IMR-90 (cell line): ENCODE data around the gene TPR. TPM values are rescaled to one million over a fixed set of nuclear protein-coding genes. Genes with fewer than 3 reads are reported as not detected.

Experiments used
- ATAC-seq: fragments of 200-7000 bp; cut with Tn5 transposase; 2 replicates; pipeline ENCODE4 v1.9.1; 2020; ENCODE audit warnings: low read depth, mild to moderate bottlenecking, moderate library complexity
- BruUV-seq: library from RNA; stranded (reverse); fragments of 400-500 nt; replicated peaks from 2 replicates; lab custom pipeline; 2021; lab: Mats Ljungman, UMichigan
- CTCF ChIA-PET: fragments of 300-600 bp; formaldehyde crosslinking; extraction: SDS; loops from one replicate; lab custom pipeline; 2021; ENCODE audit warnings: antibody characterized with exemption; lab: Yijun Ruan, JAX
- POLR2A ChIA-PET: fragments of 300-600 bp; sonication (Branson Sonifier 250); formaldehyde crosslinking; loops from one replicate; lab custom pipeline; 2022; ENCODE audit warnings: antibody characterized with exemption; ENCODE audit not compliant: unreplicated experiment; lab: Charles Lee
- DNase-seq: peaks from one replicate; pipeline ENCODE4 v3.0.0; 2013
- H2AFZ ChIP-seq: replicated peaks from 2 replicates; pipeline ENCODE3; 2013; ENCODE audit warnings: low read length, mild to moderate bottlenecking; ENCODE audit not compliant: poor library complexity
- H2AK5ac ChIP-seq: 2 replicates; pipeline ENCODE4 v1.6.1; 2013; ENCODE audit warnings: low read depth, low read length, inconsistent platforms
- H2AK9ac ChIP-seq: replicated peaks from 2 replicates; pipeline ENCODE3; 2013; ENCODE audit warnings: mild to moderate bottlenecking, low read depth, low read length, moderate library complexity; ENCODE audit not compliant: poor library complexity
- H2BK120ac ChIP-seq: 2 replicates; pipeline ENCODE4 v1.6.1; 2013; ENCODE audit warnings: low read depth, low read length, inconsistent platforms
- H2BK15ac ChIP-seq: 3 replicates; pipeline ENCODE4 v1.6.1; 2013; ENCODE audit warnings: low read depth, low read length, inconsistent platforms
- H2BK20ac ChIP-seq: 2 replicates; pipeline ENCODE4 v1.6.1; 2013; ENCODE audit warnings: low read depth, mild to moderate bottlenecking, inconsistent platforms, low read length, moderate library complexity
- H2BK5ac ChIP-seq: 2 replicates; pipeline ENCODE4 v1.6.1; 2013; ENCODE audit warnings: mild to moderate bottlenecking, low read depth, low read length, inconsistent platforms; ENCODE audit not compliant: poor library complexity, severe bottlenecking
- H3K14ac ChIP-seq: replicated peaks from 2 replicates; pipeline ENCODE4 v1.6.1; 2013; ENCODE audit warnings: low read depth, low read length, inconsistent platforms
- H3K18ac ChIP-seq: 2 replicates; pipeline ENCODE4 v1.6.1; 2013; ENCODE audit warnings: low read depth, low read length, control low read depth
- H3K23ac ChIP-seq: 2 replicates; pipeline ENCODE4 v1.6.1; 2013; ENCODE audit warnings: low read depth, low read length, inconsistent platforms
- H3K27ac ChIP-seq: 2 replicates; pipeline ENCODE4 v1.5.1; 2013; ENCODE audit warnings: mild to moderate bottlenecking, control low read depth, low read length; ENCODE audit not compliant: insufficient read depth
- H3K27me3 ChIP-seq: 2 replicates; pipeline ENCODE4 v1.6.1; 2013; ENCODE audit warnings: low read length; ENCODE audit not compliant: control insufficient read depth, insufficient read depth
- H3K36me3 ChIP-seq: 2 replicates; pipeline ENCODE4 v1.6.1; 2013; ENCODE audit warnings: low read length, mixed read lengths; ENCODE audit not compliant: control insufficient read depth, insufficient read depth
- H3K4ac ChIP-seq: 2 replicates; pipeline ENCODE4 v1.6.1; 2013; ENCODE audit warnings: low read depth, low read length, inconsistent platforms
- H3K4me1 ChIP-seq: 2 replicates; pipeline ENCODE4 v1.6.1; 2013; ENCODE audit warnings: low read length, mixed read lengths; ENCODE audit not compliant: control insufficient read depth, insufficient read depth
- H3K4me2 ChIP-seq: 2 replicates; pipeline ENCODE4 v1.6.1; 2013; ENCODE audit warnings: low read depth, mild to moderate bottlenecking, control low read depth, low read length, moderate library complexity
- H3K4me3 ChIP-seq: 2 replicates; pipeline ENCODE4 v1.5.1; 2013; ENCODE audit warnings: low read depth, mild to moderate bottlenecking, control low read depth, low read length, moderate library complexity; ENCODE audit not compliant: insufficient read depth
- H3K56ac ChIP-seq: 2 replicates; pipeline ENCODE4 v1.6.1; 2013; ENCODE audit warnings: low read length, inconsistent platforms; ENCODE audit not compliant: insufficient read depth; ENCODE audit errors: extremely low read depth
- H3K79me1 ChIP-seq, 2 experiments: 2 replicates each; pipeline ENCODE4 v1.6.1; 2013; ENCODE audit warnings: low read length in 2 of 2, inconsistent platforms in 1 of 2, low read depth in 1 of 2
- H3K9ac ChIP-seq: 2 replicates; pipeline ENCODE4 v1.6.1; 2013; ENCODE audit warnings: low read depth, low read length, control low read depth
- H3K9me1 ChIP-seq: 2 replicates; pipeline ENCODE4 v1.6.1; 2013; ENCODE audit warnings: low read length, inconsistent platforms; ENCODE audit not compliant: insufficient read depth
- H3K9me3 ChIP-seq: 2 replicates; pipeline ENCODE4 v1.6.1; 2013; ENCODE audit warnings: low read length; ENCODE audit not compliant: control insufficient read depth, insufficient read depth
- H4K20me1 ChIP-seq: 2 replicates; pipeline ENCODE4 v1.6.1; 2013; ENCODE audit warnings: low read length, inconsistent platforms; ENCODE audit not compliant: insufficient read depth
- H4K5ac ChIP-seq: 2 replicates; pipeline ENCODE4 v1.6.1; 2013; ENCODE audit warnings: mild to moderate bottlenecking, low read depth, low read length, control low read depth
- H4K8ac ChIP-seq, 2 experiments: 2 replicates each; pipeline ENCODE4 v1.6.1; 2013; ENCODE audit warnings: low read depth in 2 of 2, low read length in 2 of 2, control low read depth in 1 of 2, inconsistent platforms in 1 of 2
- H4K91ac ChIP-seq: 2 replicates; pipeline ENCODE4 v1.6.1; 2013; ENCODE audit warnings: low read depth, low read length, inconsistent platforms; ENCODE audit not compliant: insufficient read depth
- CEBPB ChIP-seq: IDR thresholded peaks from 2 replicates; pipeline ENCODE4 v1.6.1; 2012; ENCODE audit warnings: low read depth, low read length, improper control_type of control experiment
- FOS ChIP-seq: fragments of 150-350 bp; IDR thresholded peaks from 2 replicates; pipeline ENCODE4 v1.6.1; 2016; ENCODE audit warnings: low read depth, low read length
- MAFK ChIP-seq: IDR thresholded peaks from 2 replicates; pipeline ENCODE4 v1.6.1; 2012; ENCODE audit warnings: low read depth, low read length, improper control_type of control experiment
- MAZ ChIP-seq: IDR thresholded peaks from 2 replicates; pipeline ENCODE4 v1.6.1; 2012; ENCODE audit warnings: low read depth, mild to moderate bottlenecking, low read length, improper control_type of control experiment, moderate library complexity, borderline replicate concordance
- MXI1 ChIP-seq: IDR thresholded peaks from 2 replicates; pipeline ENCODE4 v1.6.1; 2012; ENCODE audit warnings: low read depth, mild to moderate bottlenecking, low read length, moderate library complexity, borderline replicate concordance
- NFE2L2 ChIP-seq: fragments of 150-350 bp; IDR thresholded peaks from 2 replicates; pipeline ENCODE4 v1.6.1; 2016; ENCODE audit warnings: low read depth, mild to moderate bottlenecking, low read length
- RAD21 ChIP-seq: IDR thresholded peaks from 2 replicates; pipeline ENCODE4 v1.6.1; 2012; ENCODE audit warnings: low read length, improper control_type of control experiment
- RFX5 ChIP-seq: IDR thresholded peaks from 2 replicates; pipeline ENCODE4 v1.8.0; 2012; ENCODE audit warnings: low read depth, mild to moderate bottlenecking, low read length, moderate library complexity
- SMC3 ChIP-seq: fragments of 150-350 bp; IDR thresholded peaks from 2 replicates; pipeline ENCODE4 v1.6.1; 2016; ENCODE audit warnings: low read depth, mild to moderate bottlenecking, antibody characterized with exemption, low read length, moderate library complexity
- WGBS, 2 experiments: methylation state at CpG; one replicate each; pipeline versions ENCODE4 v1.1.5 to v1.1.7; 2013; ENCODE audit warnings: missing lambda C conversion rate in 2 of 2; ENCODE audit not compliant: insufficient read length in 1 of 2; ENCODE audit errors: extremely low coverage in 2 of 2; 5-methylcytosine and 5-hydroxymethylcytosine counted together
- dilution Hi-C: fragments of 300-500 bp; cut with HindIII; formaldehyde crosslinking; loops from one replicate; pipeline ENCODE4 v1.14.3; 2018; ENCODE audit warnings: low sequenced_read_pairs; ENCODE audit not compliant: unreplicated experiment
- in situ Hi-C: fragments of 300-500 bp; cut with MboI; formaldehyde crosslinking; loops from 3 replicates; pipeline ENCODE4 v1.14.3; 2019; ENCODE audit warnings: low sequenced_read_pairs, inconsistent platforms, mixed read lengths
- intact Hi-C: fragments of 100-400 bp; cut with micrococcal nuclease; formaldehyde crosslinking; loops from 2 replicates; pipeline ENCODE4 v1.10.0; 2022
- polyA plus RNA-seq, 3 experiments: library from polyadenylated mRNA; depleted of rRNA; stranded (reverse); fragments of >200 nt; gene quantifications; 2 replicates each; pipeline ENCODE4 v1.2.3, GENCODE V29; 2012; ENCODE audit warnings: low replicate concordance in 1 of 3
- total RNA-seq: library from RNA; depleted of rRNA; stranded (reverse); fragments of >200 nt; gene quantifications from 2 replicates; pipeline ENCODE4 v1.2.3, GENCODE V29; 2012
- TF ChIP-seq, protein P1 (sequence below): fragments of 150-350 bp; IDR thresholded peaks from 2 replicates; pipeline ENCODE4 v1.6.1; 2017; ENCODE audit warnings: mild to moderate bottlenecking, antibody characterized with exemption, low read length, low read depth

Gene TPR
- total and polyA plus RNA-seq, 2 of the 4 experiments (the other 2 are of a cell fraction): 38.2 to 60.4 TPM

DNA sequence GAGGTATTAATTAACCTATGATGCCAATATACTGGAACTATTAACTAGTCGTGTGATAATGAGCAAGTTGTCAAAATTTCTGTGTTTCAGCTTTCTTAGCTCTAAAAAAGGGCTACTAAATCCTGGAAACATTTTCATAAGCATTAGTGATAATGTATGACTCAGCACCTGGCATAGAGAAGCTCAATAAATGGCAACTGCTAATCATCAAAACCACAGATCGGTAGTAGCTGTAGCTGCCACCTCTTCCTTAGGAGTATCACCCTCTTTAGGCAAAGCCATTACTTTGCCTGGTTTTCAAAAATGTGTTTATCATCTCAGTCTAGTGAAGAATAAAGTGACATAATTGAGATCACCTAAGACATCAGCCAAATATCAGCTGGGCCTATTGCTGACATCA lies 75.5 kb downstream of the TPR start:
- Histone ChIP-seq H3K4me1 (no peaks in the 10 kb centered on the region), H2BK15ac (no peak overlapping the region), H3K4ac (no peak overlapping the region), H2BK5ac (no peak overlapping the region), H2AK5ac (no peak overlapping the region), H3K18ac (no peak overlapping the region), H3K27me3 (no peaks in the 10 kb centered on the region), H4K8ac (no peak overlapping the region), H3K36me3 (no peaks in the 10 kb centered on the region), H3K4me3 (no peak overlapping the region), H4K5ac (no peak overlapping the region), H2BK20ac (no peak overlapping the region), H2AFZ (no peak overlapping the region), H2AK9ac (no peak overlapping the region), H3K23ac (no peak overlapping the region), H4K91ac (no peak overlapping the region), H3K4me2 (no peak overlapping the region), H3K27ac (no peak overlapping the region), H3K79me1 (no peaks in the 10 kb centered on the region), H4K20me1 (no peaks in the 10 kb centered on the region), H3K14ac (no peak overlapping the region), H3K9me3 (no peaks in the 10 kb centered on the region), H2BK120ac (no peak overlapping the region), H3K56ac (no peak overlapping the region), H3K9me1 (no peaks in the 10 kb centered on the region), H3K9ac (no peak overlapping the region)
- in situ Hi-C loops: no loop called here
- intact Hi-C loops: no loop called here
- ATAC-seq: no peak
- no TSS peak for BruUV-seq
- dilution Hi-C loops: no loop called here
- DNase-seq: no peak
- WGBS, 2 experiments: no CpG with 5 or more reads among the region's 2 CpGs
- ChIA-PET CTCF (no interaction called here), POLR2A (no interaction called here)
- no peak for TF ChIP-seq SMC3
- no peak for TF ChIP-seq FOS
- TF ChIP-seq RAD21: no peak
- no peak for TF ChIP-seq MXI1
- TF ChIP-seq MAZ: no peak
- TF ChIP-seq NFE2L2: no peak
- no peak for TF ChIP-seq CEBPB
- no peak for TF ChIP-seq MAFK
- TF ChIP-seq, protein P1, sequence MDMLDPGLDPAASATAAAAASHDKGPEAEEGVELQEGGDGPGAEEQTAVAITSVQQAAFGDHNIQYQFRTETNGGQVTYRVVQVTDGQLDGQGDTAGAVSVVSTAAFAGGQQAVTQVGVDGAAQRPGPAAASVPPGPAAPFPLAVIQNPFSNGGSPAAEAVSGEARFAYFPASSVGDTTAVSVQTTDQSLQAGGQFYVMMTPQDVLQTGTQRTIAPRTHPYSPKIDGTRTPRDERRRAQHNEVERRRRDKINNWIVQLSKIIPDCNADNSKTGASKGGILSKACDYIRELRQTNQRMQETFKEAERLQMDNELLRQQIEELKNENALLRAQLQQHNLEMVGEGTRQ: no peak
- no peak for TF ChIP-seq RFX5
